ENCODE measurements around the gene DIAPH2. TPM values are rescaled to one million over a fixed set of nuclear protein-coding genes. Genes with fewer than 3 reads are reported as not detected.

The DIAPH2 gene
- total RNA-seq, 3 donors from 2014 or later = 27.4 to 66.4 (median 30.8) TPM

GRCh38 chrX:96764864-96765263, 80.2 kb downstream of the DIAPH2 start:
- Histone ChIP-seq H3K9me3 (no peaks in the 10 kb centered on the region), H3K4me3 (no peak overlapping the region), H3K27ac (no peak overlapping the region), H3K4me1 (no peaks in the 10 kb centered on the region), H3K36me3 (no peaks in the 10 kb centered on the region), H3K27me3 (peaks cover 0 to 13% of the 10 kb centered on the region in 2 donors)
- intact Hi-C loops (cut with DNase I; ENCODE audit: low total_unique reads) = loop anchor here (1.0 kb wide), 1 partner anchor 10 kb away; no protein-coding TSS in a partner anchor
- DNase-seq (ENCODE audit: low spot score in 2 of 2) = no peak
- TF ChIP-seq POLR2A (IDR thresholded peaks at IDR 0.05) (no peak), POLR2AphosphoS5 (IDR thresholded peaks at IDR 0.05) (no peak), CTCF (IDR thresholded peaks at IDR 0.05) (no peak)

GRCh38 chrX:96770315-96770714, 85.7 kb downstream of the DIAPH2 start:
- H3K27me3 ChIP-seq = peaks cover 0 to 12% of the 10 kb centered on the region in 2 donors
- no peaks in the 10 kb centered on the region for H3K36me3 ChIP-seq
- intact Hi-C loops (cut with DNase I; ENCODE audit: low total_unique reads) = no loop called here
- no peak for DNase-seq (ENCODE audit: low spot score in 2 of 2)
- TF ChIP-seq POLR2AphosphoS5 (IDR thresholded peaks at IDR 0.05) (no peak), POLR2A (IDR thresholded peaks at IDR 0.05) (no peak), CTCF (IDR thresholded peaks at IDR 0.05) (no peak)
- H3K4me1 ChIP-seq = no peaks in the 10 kb centered on the region
- H3K27ac ChIP-seq = no peak overlapping the region
- H3K4me3 ChIP-seq = no peak overlapping the region
- H3K9me3 ChIP-seq = no peaks in the 10 kb centered on the region

GRCh38 chrX:96771486-96771885, 86.8 kb downstream of the DIAPH2 start:
- no peaks in the 10 kb centered on the region for H3K9me3 ChIP-seq
- H3K36me3 ChIP-seq = no peaks in the 10 kb centered on the region
- no peaks in the 10 kb centered on the region for H3K4me1 ChIP-seq
- H3K27ac ChIP-seq = no peak overlapping the region
- intact Hi-C loops (cut with DNase I; ENCODE audit: low total_unique reads) = no loop called here
- peaks cover 0 to 8% of the 10 kb centered on the region in 2 donors for H3K27me3 ChIP-seq
- no peak overlapping the region for H3K4me3 ChIP-seq
- TF ChIP-seq CTCF (IDR thresholded peaks at IDR 0.05) (no peak), POLR2AphosphoS5 (IDR thresholded peaks at IDR 0.05) (no peak), POLR2A (IDR thresholded peaks at IDR 0.05) (no peak)
- DNase-seq (ENCODE audit: low spot score in 2 of 2) = no peak

- no peak for DNase-seq (ENCODE audit: low spot score in 2 of 2)
- Histone ChIP-seq H3K4me3 (no peak overlapping the region), H3K9me3 (no peaks in the 10 kb centered on the region), H3K27me3 (peaks cover 0 to 6% of the 10 kb centered on the region in 2 donors), H3K4me1 (no peaks in the 10 kb centered on the region), H3K27ac (no peak overlapping the region), H3K36me3 (no peaks in the 10 kb centered on the region)
- intact Hi-C loops (cut with DNase I; ENCODE audit: low total_unique reads) = no loop called here
- no peak for TF ChIP-seq POLR2A (IDR thresholded peaks at IDR 0.05)
- no peak for TF ChIP-seq POLR2AphosphoS5 (IDR thresholded peaks at IDR 0.05)
- TF ChIP-seq CTCF (IDR thresholded peaks at IDR 0.05) = no peak
Measured at GRCh38 chrX:96774116-96774515, 89.5 kb downstream of the DIAPH2 start.

- no peak for DNase-seq (ENCODE audit: low spot score in 2 of 2)
- H3K27me3 ChIP-seq = peaks cover 0 to 6% of the 10 kb centered on the region in 2 donors
- H3K4me3 ChIP-seq = no peak overlapping the region
- intact Hi-C loops (cut with DNase I; ENCODE audit: low total_unique reads) = no loop called here
- H3K36me3 ChIP-seq = no peaks in the 10 kb centered on the region
- no peaks in the 10 kb centered on the region for H3K4me1 ChIP-seq
- no peak overlapping the region for H3K27ac ChIP-seq
- no peaks in the 10 kb centered on the region for H3K9me3 ChIP-seq
- TF ChIP-seq POLR2AphosphoS5 (IDR thresholded peaks at IDR 0.05) (no peak), CTCF (IDR thresholded peaks at IDR 0.05) (no peak), POLR2A (IDR thresholded peaks at IDR 0.05) (no peak)
Measured at GRCh38 chrX:96776966-96777365, 92.3 kb downstream of the DIAPH2 start.

Data from breast epithelium (tissue), 4 donors.